HEK293T (cell line): ENCODE measurements around the gene ZBTB24.

Experiments
- CTCF ChIA-PET: fragments of 350-600 bp; formaldehyde crosslinking; extraction: SDS; loops from one replicate; lab custom pipeline; 2021; ENCODE audit warnings: antibody characterized with exemption, inconsistent platforms; lab: Yijun Ruan, JAX
- POLR2A ChIA-PET: fragments of 350-600 bp; formaldehyde crosslinking; extraction: SDS; loops from one replicate; lab custom pipeline; 2020; ENCODE audit warnings: antibody characterized with exemption, inconsistent platforms; lab: Yijun Ruan, JAX
- DNase-seq: peaks from one replicate; pipeline ENCODE4 v3.0.0; 2012; ENCODE audit warnings: mixed read lengths; ENCODE audit errors: extremely low spot score
- ARNT ChIP-seq: fragments of 450-650 bp; IDR thresholded peaks from 2 replicates; pipeline ENCODE4 v1.6.1; 2017; ENCODE audit warnings: mild to moderate bottlenecking
- BHLHE40 ChIP-seq: fragments of 450-650 bp; IDR thresholded peaks from 2 replicates; pipeline ENCODE4 v1.6.1; 2016; ENCODE audit warnings: mild to moderate bottlenecking, moderate library complexity, borderline replicate concordance
- CTBP1 ChIP-seq: fragments of 450-650 bp; IDR thresholded peaks from 2 replicates; pipeline ENCODE4 v1.6.1; 2016; ENCODE audit warnings: borderline replicate concordance
- ELF4 ChIP-seq: fragments of 450-650 bp; IDR thresholded peaks from 2 replicates; pipeline ENCODE4 v1.6.1; 2017; ENCODE audit warnings: antibody characterized with exemption
- FOXA1 ChIP-seq: fragments of 450-650 bp; IDR thresholded peaks from 2 replicates; pipeline ENCODE4 v1.6.1; 2016; ENCODE audit warnings: mild to moderate bottlenecking
- FOXK2 ChIP-seq: fragments of 450-650 bp; IDR thresholded peaks from 2 replicates; pipeline ENCODE4 v1.6.1; 2016; ENCODE audit warnings: mild to moderate bottlenecking
- FOXM1 ChIP-seq: fragments of 450-650 bp; IDR thresholded peaks from 2 replicates; pipeline ENCODE4 v1.6.1; 2017; ENCODE audit warnings: mild to moderate bottlenecking, borderline replicate concordance
- HDGF ChIP-seq: fragments of 450-650 bp; IDR thresholded peaks from 2 replicates; pipeline ENCODE4 v1.6.1; 2017; ENCODE audit warnings: antibody characterized with exemption, borderline replicate concordance
- L3MBTL2 ChIP-seq: fragments of 450-650 bp; conservative IDR thresholded peaks from 2 replicates; pipeline ENCODE4 v1.6.1; 2016; ENCODE audit warnings: mild to moderate bottlenecking
- LEF1 ChIP-seq: fragments of 450-650 bp; IDR thresholded peaks from 2 replicates; pipeline ENCODE4 v1.6.1; 2017; ENCODE audit warnings: mild to moderate bottlenecking, borderline replicate concordance
- NFRKB ChIP-seq: fragments of 450-650 bp; IDR thresholded peaks from 2 replicates; pipeline ENCODE4 v1.6.1; 2016; ENCODE audit warnings: mild to moderate bottlenecking, moderate library complexity
- SP1 ChIP-seq: fragments of 450-650 bp; IDR thresholded peaks from 2 replicates; pipeline ENCODE4 v1.6.1; 2017
- SUZ12 ChIP-seq: fragments of 450-650 bp; IDR thresholded peaks from 2 replicates; pipeline ENCODE4 v1.6.1; 2016; ENCODE audit warnings: mild to moderate bottlenecking
- TARDBP ChIP-seq: fragments of 450-650 bp; IDR thresholded peaks from 2 replicates; pipeline ENCODE4 v1.6.1; 2016
- ZNF384 ChIP-seq: fragments of 450-650 bp; IDR thresholded peaks from 2 replicates; pipeline ENCODE4 v1.6.1; 2016
- TF ChIP-seq, protein P1 (sequence below): fragments of 450-650 bp; IDR thresholded peaks from 2 replicates; pipeline ENCODE4 v1.6.1; 2016

Gene ZBTB24

DNA sequence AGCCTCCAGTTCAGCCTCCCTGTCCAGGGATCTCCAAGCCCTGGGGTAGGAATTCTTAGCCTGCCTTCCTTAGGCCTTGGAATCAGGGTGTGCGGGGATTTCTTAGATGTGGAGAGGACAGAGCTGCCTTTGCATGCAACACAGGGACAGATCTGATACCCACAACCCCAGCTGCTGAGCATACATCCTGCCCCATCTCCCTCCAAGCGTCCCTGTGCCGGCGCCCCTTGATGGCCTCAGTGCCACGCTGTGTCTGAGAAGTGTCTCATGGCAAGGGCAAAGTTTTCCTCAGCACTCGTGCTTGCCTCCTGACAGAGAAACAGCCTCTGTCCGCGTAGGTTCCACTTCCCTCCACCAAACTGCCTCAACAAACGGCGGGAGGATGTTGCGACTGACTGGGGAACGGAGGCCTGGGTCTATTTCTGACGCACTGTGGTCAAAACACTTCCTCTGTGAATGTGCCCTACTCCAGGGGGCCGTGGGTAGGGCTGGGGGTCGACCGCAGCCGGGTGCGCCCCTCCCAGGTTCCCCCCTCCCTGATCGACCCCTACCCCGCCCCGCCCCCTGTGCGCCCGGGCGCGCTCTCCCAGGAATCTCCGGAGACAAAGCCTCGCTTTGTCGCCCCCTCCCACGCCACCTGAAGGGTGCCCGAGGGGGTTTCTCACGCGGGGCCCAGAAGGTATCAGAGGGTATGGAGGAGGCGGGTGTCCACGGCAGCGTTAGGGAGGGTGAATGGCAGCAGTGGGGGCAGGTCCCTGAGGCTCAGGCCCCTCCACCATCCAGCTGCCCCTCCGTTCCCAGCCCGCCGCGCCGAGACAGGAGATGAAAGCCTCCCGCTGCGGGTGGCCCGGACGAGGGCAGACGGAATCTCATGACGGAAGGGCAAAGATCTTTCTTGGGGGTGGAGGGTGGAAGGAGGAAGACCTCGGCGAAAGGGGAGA lies 28.3 kb downstream of the ZBTB24 start:
- DNase-seq = no peak
- POLR2A ChIA-PET = interaction anchor here (1.3 to 6.2 kb wide), 2 partner anchors 13 to 28 kb away, joined by 3 to 39 read pairs; partner anchors contain the start of genes PPIL6, SMPD2 and ZBTB24
- CTCF ChIA-PET = interaction anchor here (1.4 to 1.5 kb wide), 2 partner anchors 12 to 13 kb away, joined by 3 to 5 read pairs; no protein-coding TSS in a partner anchor

DNA sequence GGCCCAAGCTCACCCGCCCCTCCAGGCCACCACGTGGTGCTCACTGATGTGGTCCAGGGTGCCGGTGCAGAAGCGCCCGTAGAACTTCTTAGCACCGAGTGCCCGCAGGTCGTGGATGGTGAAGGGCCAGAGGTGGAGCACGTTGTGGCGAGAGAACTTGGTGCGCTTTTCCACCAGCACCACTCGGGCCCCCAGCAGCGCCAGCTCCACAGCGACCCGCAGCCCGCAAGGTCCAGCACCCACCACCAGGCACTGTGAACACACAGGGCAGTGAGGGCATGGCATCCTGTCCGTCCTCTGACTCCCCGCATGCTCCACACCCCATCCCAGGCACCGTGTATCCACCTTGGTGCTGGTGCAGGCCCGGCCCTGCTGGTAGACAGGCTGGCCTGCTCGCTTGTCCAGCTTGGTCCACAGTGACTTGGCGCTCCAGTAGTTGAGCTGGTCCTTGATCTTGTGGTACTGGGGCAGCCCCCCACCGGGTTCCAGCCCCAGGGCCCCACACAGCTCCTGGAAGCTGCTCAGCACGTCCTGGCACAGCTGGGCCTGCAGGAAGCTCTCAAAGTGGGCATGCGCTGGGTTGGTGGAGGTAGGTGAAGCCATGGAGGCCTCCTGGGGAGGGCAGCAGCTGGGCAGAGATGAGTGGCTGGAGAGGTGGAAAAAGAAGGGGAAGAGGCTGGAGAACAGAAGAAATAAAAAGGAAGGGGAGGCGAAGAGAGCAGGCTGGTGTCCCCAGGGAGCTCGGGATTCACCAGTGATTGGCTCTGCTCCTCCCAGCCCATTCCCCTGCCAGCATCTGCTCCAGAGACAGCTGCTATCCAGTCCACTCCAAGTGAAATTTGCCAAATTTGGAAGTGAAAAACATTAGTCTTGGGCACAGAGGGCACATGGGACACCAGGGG lies 29.2 kb downstream of the ZBTB24 start:
- DNase-seq = no peak
- CTCF ChIA-PET = interaction anchor here (1.4 to 1.5 kb wide), 2 partner anchors 11 to 12 kb away, joined by 3 to 5 read pairs; no protein-coding TSS in a partner anchor
- TF ChIP-seq ARNT = no peak
- TF ChIP-seq LEF1 = no peak
- TF ChIP-seq ELF4 = no peak
- no peak for TF ChIP-seq FOXM1
- TF ChIP-seq, protein P1, sequence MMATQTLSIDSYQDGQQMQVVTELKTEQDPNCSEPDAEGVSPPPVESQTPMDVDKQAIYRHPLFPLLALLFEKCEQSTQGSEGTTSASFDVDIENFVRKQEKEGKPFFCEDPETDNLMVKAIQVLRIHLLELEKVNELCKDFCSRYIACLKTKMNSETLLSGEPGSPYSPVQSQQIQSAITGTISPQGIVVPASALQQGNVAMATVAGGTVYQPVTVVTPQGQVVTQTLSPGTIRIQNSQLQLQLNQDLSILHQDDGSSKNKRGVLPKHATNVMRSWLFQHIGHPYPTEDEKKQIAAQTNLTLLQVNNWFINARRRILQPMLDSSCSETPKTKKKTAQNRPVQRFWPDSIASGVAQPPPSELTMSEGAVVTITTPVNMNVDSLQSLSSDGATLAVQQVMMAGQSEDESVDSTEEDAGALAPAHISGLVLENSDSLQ = no peak
- TF ChIP-seq NFRKB = no peak
- no peak for TF ChIP-seq FOXA1
- no peak for TF ChIP-seq FOXK2
- POLR2A ChIA-PET = interaction anchor here (1.3 to 6.2 kb wide), 3 partner anchors 12 to 71 kb away, joined by 3 to 39 read pairs (median 6); partner anchors contain the start of genes CD164, PPIL6, SMPD2 and ZBTB24

More for the DNA sequence above, 28.3 kb downstream of the ZBTB24 start:
- no peak for TF ChIP-seq FOXK2
- no peak for TF ChIP-seq ARNT
- no peak for TF ChIP-seq ELF4
- no peak for TF ChIP-seq L3MBTL2
- no peak for TF ChIP-seq FOXA1
- TF ChIP-seq LEF1 = no peak
- TF ChIP-seq SP1 = no peak
- no peak for TF ChIP-seq TARDBP
- no peak for TF ChIP-seq ZNF384

DNA sequence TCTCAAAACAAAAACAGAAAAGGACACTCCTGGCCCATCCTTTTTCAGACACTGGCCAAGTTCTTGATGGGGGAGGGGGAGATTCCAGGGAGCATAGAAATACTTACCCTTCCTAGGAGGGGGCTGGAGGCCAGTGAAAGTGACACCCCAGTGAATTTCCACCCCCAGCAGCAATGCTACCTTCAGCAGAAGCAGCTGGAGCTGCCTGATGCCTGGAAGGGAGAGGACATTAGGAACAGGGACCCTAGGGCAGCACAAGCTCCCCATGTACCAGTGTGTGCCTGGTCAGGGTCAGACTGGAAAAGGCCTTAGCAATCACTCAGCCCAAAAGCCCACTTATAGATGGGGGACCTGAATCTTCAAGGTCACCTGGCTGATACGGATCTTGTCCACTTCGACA lies 29.9 kb downstream of the ZBTB24 start:
- POLR2A ChIA-PET = interaction anchor here (1.3 to 6.2 kb wide), 3 partner anchors 11 to 70 kb away, joined by 3 to 39 read pairs (median 6); partner anchors contain the start of genes CD164, PPIL6, SMPD2 and ZBTB24

DNA sequence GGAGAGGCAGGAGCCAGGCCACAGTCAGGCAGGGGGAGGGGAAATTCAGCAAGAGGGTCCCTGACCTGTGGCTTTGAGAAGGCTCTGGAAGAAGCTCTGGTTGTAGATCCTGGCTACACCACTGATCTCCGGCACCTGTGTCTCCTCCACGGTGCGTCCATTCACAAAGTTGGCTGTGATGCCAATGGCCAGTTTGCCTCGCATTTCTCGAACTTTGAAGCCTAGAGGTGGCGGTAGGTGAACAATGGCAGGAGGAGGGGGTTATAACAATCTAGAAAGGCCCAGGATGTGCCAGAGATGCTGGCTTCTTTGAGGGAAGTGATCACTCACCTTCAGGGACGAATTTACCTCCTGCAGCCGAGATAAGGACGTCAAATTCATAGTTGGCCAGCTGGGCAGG lies 30.8 kb downstream of the ZBTB24 start:
- ChIA-PET CTCF (no interaction called here), POLR2A (interaction anchor here (1.5 to 6.2 kb wide), 2 partner anchors 10 to 69 kb away, joined by 6 to 39 read pairs; partner anchors contain the start of genes CD164, PPIL6 and SMPD2)
- no peak for TF ChIP-seq CTBP1
- no peak for TF ChIP-seq FOXM1
- no peak for TF ChIP-seq SUZ12
- no peak for TF ChIP-seq ELF4
- TF ChIP-seq ZNF384 = no peak
- no peak for TF ChIP-seq L3MBTL2
- TF ChIP-seq ARNT = no peak
- no peak for TF ChIP-seq BHLHE40
- no peak for TF ChIP-seq FOXA1
- no peak for TF ChIP-seq LEF1
- TF ChIP-seq HDGF = no peak
- no peak for TF ChIP-seq NFRKB
- no peak for TF ChIP-seq TARDBP
- TF ChIP-seq, protein P1 = no peak
- TF ChIP-seq SP1 = no peak
- no peak for TF ChIP-seq FOXK2
- DNase-seq = no peak

More for the DNA sequence above, 29.9 kb downstream of the ZBTB24 start:
- CTCF ChIA-PET = interaction anchor here (1.4 kb wide), 1 partner anchor 10 kb away, joined by 3 read pairs; no protein-coding TSS in a partner anchor
- no peak for DNase-seq
- TF ChIP-seq L3MBTL2 (no peak), ZNF384 (no peak), ELF4 (no peak), BHLHE40 (no peak)

DNA sequence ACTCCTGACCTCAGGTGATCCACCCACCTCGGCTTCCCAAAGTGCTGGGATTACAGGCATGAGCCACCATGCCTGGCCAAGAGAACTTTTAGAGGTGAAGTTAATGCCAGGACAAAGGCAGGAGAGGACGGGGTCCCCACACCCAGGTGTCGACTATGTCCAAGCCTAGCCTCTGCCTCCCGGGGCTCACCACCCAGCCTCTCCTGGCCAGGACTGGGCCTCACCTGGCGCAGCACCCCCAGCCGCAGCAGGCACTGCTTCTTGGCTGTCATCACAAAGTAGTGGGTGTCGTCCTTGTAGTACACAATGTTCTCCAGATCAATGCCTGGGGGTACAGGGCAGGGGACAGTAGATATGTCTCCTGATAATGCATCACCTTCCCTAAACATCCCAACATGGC lies 31.6 kb downstream of the ZBTB24 start:
- DNase-seq = no peak
- CTCF ChIA-PET = no interaction called here
- TF ChIP-seq SUZ12 (no peak), FOXK2 (no peak), ARNT (no peak), FOXM1 (no peak), FOXA1 (no peak), ZNF384 (no peak), CTBP1 (no peak), NFRKB (no peak), SP1 (no peak), L3MBTL2 (no peak), ELF4 (no peak), LEF1 (no peak), BHLHE40 (no peak), TARDBP (no peak), HDGF (no peak)
- TF ChIP-seq, protein P1 = no peak
- POLR2A ChIA-PET = interaction anchor here (6.2 kb wide), 1 partner anchor 9 kb away, joined by 39 read pairs; the partner anchor contains the start of genes PPIL6 and SMPD2
